ENCODE results near the gene ANXA5.

Gene ANXA5

DNA sequence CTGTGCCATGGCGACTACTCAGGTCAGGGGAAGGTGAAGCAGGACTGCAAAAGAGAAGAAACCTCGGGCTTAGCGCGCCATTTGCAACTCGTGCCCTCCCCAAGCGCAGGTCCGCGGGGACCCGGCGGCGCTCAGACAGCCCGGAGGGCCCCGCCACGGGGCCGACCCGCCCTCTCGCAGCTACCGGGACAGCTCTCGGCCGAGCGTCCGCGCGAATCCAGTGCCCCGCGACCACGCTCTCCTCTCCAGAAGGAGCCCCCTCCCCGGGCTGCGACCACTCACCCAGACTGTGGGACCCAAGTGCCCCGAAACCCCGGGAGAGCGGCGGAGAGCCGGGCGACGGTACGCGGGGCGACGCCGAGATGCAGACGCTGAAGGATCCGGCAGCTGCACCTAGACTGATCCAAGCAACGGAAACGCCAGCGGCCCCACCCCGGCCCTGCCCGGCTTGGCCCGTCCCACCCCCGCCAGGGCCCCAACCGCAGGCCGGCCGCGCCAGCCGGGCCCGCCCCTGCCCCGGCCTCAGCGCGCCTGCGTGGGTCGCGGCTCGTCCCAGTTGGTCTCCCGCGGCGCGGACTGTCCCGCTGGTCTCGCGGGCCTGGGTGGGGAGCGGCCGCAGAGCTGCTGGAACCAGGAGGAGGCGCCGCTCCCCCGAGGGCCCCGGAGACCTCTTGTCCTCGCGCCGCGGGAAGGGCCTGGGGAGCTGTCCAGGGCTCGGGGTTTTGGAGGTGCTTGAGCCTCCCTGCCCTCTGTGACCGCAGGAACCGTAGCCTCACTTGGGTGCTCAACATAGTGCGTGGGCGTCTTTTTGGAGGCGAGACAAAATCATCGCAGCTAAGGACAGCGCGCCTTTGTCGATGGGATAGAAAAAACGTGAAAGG, at the start of gene ANXA5:
TSS of gene ANXA5 (minus strand) at position 400 of the 881 bp plus-strand sequence. CDS start at position 9, 391 bp downstream.
- TF ChIP-seq, protein P1, sequence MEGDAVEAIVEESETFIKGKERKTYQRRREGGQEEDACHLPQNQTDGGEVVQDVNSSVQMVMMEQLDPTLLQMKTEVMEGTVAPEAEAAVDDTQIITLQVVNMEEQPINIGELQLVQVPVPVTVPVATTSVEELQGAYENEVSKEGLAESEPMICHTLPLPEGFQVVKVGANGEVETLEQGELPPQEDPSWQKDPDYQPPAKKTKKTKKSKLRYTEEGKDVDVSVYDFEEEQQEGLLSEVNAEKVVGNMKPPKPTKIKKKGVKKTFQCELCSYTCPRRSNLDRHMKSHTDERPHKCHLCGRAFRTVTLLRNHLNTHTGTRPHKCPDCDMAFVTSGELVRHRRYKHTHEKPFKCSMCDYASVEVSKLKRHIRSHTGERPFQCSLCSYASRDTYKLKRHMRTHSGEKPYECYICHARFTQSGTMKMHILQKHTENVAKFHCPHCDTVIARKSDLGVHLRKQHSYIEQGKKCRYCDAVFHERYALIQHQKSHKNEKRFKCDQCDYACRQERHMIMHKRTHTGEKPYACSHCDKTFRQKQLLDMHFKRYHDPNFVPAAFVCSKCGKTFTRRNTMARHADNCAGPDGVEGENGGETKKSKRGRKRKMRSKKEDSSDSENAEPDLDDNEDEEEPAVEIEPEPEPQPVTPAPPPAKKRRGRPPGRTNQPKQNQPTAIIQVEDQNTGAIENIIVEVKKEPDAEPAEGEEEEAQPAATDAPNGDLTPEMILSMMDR (IDR thresholded peaks at IDR 0.05; ENCODE audit: borderline replicate concordance, extremely low read depth, low read length, poor library complexity, severe bottlenecking), result no peak
- TF ChIP-seq EZH2 (IDR thresholded peaks at IDR 0.05; ENCODE audit: borderline replicate concordance, low read depth, low read length, severe bottlenecking), result no peak
- DNase-seq (no peak), ATAC-seq (ENCODE audit: insufficient read depth, low read depth) (no peak)
- Histone ChIP-seq H3K4me2 (ENCODE audit: insufficient read depth, low read length) (no peak within 1 kb of the TSS), H3K27me3 (ENCODE audit: insufficient read depth, low read length, poor library complexity) (peaks cover 17% of the 10 kb centered on the region), H4K20me1 (ENCODE audit: insufficient read depth, low read length) (no peaks in the 10 kb centered on the region), H3K4me1 (ENCODE audit: insufficient read depth, low read length) (no peaks in the 10 kb centered on the region), H3K36me3 (ENCODE audit: insufficient read depth, low read length) (no peaks in the 10 kb centered on the region), H3K79me2 (ENCODE audit: insufficient read depth, low read length) (no peaks in the 10 kb centered on the region), H3K9me3 (ENCODE audit: insufficient read depth, low read length, severe bottlenecking) (no peaks in the 10 kb centered on the region), H3K27ac (ENCODE audit: low read length) (no peak within 1 kb of the TSS), H3K9ac (ENCODE audit: low read depth, low read length) (no peak within 1 kb of the TSS), H3K4me3 (ENCODE audit: low read depth in 1 of 2, low read length in 2 of 2) (no peak within 1 kb of the TSS), H2AFZ (ENCODE audit: low read depth, low read length) (no peak within 1 kb of the TSS)

DNA sequence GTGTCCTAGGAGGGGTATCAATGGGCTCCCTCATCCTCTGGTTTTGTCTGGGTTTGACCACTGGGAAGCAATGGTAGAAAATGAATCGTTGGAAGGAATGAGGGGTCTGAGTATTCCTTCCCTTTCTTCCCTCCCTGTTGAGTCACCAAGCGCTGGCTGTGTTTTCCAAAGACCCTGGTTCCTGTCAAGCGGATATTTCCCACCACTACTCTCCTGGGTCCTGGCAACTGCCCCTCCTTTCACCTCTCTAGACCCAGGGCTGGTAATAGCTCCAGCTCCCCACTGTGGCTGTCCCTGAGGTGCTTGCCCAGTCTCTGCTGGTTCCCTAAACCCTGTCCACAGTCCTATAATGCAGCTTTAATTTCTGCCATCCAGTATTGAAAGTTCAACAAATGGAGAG, 46.0 kb upstream of the ANXA5 start:
- no peaks in the 10 kb centered on the region for H3K4me1 ChIP-seq (ENCODE audit: insufficient read depth, low read length)
- H3K27me3 ChIP-seq (ENCODE audit: insufficient read depth, low read length, poor library complexity), result no peaks in the 10 kb centered on the region
- no peak overlapping the region for H2AFZ ChIP-seq (ENCODE audit: low read depth, low read length)
- H4K20me1 ChIP-seq (ENCODE audit: insufficient read depth, low read length), result no peaks in the 10 kb centered on the region
- H3K79me2 ChIP-seq (ENCODE audit: insufficient read depth, low read length), result no peaks in the 10 kb centered on the region
- H3K9me3 ChIP-seq (ENCODE audit: insufficient read depth, low read length, severe bottlenecking), result no peaks in the 10 kb centered on the region
- no peak overlapping the region for H3K27ac ChIP-seq (ENCODE audit: low read length)
- no peak overlapping the region for H3K4me3 ChIP-seq (ENCODE audit: low read depth in 1 of 2, low read length in 2 of 2)
- no peaks in the 10 kb centered on the region for H3K36me3 ChIP-seq (ENCODE audit: insufficient read depth, low read length)
- ATAC-seq (ENCODE audit: insufficient read depth, low read depth) (no peak), DNase-seq (no peak)
- H3K4me2 ChIP-seq (ENCODE audit: insufficient read depth, low read length), result no peak overlapping the region
- no peak for TF ChIP-seq EZH2 (IDR thresholded peaks at IDR 0.05; ENCODE audit: borderline replicate concordance, low read depth, low read length, severe bottlenecking)
- TF ChIP-seq, protein P1 (IDR thresholded peaks at IDR 0.05; ENCODE audit: borderline replicate concordance, extremely low read depth, low read length, poor library complexity, severe bottlenecking), result no peak
- H3K9ac ChIP-seq (ENCODE audit: low read depth, low read length), result no peak overlapping the region

DNA sequence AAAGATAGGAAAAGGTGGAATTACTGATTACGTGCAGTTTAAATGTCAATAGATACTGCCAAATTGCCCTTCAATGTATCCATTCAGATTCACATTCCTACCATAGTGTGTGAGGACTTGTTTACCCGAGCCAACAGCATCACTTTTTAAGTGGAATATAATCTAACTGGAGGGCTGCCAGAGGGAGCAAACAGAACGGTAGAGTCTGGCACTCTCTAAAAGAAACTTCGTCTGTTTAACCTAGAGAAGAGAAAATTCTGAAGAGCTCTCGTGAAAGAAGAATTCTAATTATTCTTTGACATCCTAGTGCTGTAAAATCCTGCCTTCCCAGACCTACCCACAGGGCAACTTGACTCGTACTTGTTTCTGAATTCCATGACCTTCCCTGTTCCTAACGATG, 45.0 kb upstream of the ANXA5 start:
- Histone ChIP-seq H2AFZ (ENCODE audit: low read depth, low read length) (no peak overlapping the region), H3K4me3 (ENCODE audit: low read depth in 1 of 2, low read length in 2 of 2) (no peak overlapping the region), H3K79me2 (ENCODE audit: insufficient read depth, low read length) (no peaks in the 10 kb centered on the region), H3K9me3 (ENCODE audit: insufficient read depth, low read length, severe bottlenecking) (no peaks in the 10 kb centered on the region), H3K4me2 (ENCODE audit: insufficient read depth, low read length) (no peak overlapping the region), H3K36me3 (ENCODE audit: insufficient read depth, low read length) (no peaks in the 10 kb centered on the region), H4K20me1 (ENCODE audit: insufficient read depth, low read length) (no peaks in the 10 kb centered on the region), H3K27me3 (ENCODE audit: insufficient read depth, low read length, poor library complexity) (no peaks in the 10 kb centered on the region), H3K9ac (ENCODE audit: low read depth, low read length) (no peak overlapping the region), H3K4me1 (ENCODE audit: insufficient read depth, low read length) (no peaks in the 10 kb centered on the region), H3K27ac (ENCODE audit: low read length) (no peak overlapping the region)
- TF ChIP-seq, protein P1 (IDR thresholded peaks at IDR 0.05; ENCODE audit: borderline replicate concordance, extremely low read depth, low read length, poor library complexity, severe bottlenecking), result no peak
- TF ChIP-seq EZH2 (IDR thresholded peaks at IDR 0.05; ENCODE audit: borderline replicate concordance, low read depth, low read length, severe bottlenecking), result no peak
- DNase-seq (no peak), ATAC-seq (ENCODE audit: insufficient read depth, low read depth) (no peak)
